ENCODE results near the gene FBH1. TPM values are rescaled to one million over a fixed set of nuclear protein-coding genes. Genes with fewer than 3 reads are reported as not detected.
"Not testable (repeated sequence)": the region's sequence is repeated elsewhere in the genome, so short reads cannot be mapped to it uniquely, and the experiment has no call there.

The FBH1 gene
- total RNA-seq, 1 experiment from 2014 or later = 51.9 TPM

DNA sequence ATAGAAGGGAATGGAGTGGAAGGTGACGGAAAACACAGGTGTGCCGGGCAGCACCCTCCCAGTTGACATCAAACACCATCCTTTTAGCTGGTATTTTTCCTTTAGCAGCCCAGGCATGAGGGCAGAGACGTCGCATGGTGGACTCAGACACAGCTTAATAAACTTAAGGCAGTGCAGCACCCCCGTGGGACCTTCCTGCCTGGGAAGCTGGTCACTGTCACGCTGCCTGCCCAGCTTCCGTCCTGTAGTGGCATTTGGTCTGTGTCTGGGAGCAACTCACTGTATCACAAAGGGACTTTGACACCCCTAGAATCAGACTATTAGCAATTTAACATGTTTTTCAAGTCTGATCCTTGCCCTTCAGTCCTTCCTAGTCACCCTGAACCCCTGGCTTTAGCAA lies 51.5 kb downstream of the FBH1 start:
- no peak for DNase-seq (ENCODE audit: low read depth)

DNA sequence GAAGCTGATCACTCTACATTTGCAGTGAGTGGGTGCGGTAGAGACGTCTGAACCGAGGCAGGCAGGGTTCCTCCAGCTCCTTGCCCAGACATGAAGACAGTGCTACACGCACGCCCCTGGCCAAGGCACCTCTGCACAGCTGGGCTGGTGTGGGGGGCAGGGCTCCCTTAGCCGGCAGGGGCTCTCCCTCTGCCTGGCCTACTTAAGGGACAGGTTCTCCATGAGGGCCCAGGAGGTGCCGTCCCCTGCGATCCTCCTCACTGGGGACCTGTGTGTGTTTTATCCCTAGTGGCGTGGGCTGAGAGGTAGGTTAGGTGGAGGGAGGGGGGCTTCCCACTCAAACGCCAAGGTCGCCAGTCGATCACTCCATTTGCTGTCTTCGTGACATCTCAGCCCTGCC lies 52.0 kb downstream of the FBH1 start:
- DNase-seq (ENCODE audit: low read depth) = no peak

DNA sequence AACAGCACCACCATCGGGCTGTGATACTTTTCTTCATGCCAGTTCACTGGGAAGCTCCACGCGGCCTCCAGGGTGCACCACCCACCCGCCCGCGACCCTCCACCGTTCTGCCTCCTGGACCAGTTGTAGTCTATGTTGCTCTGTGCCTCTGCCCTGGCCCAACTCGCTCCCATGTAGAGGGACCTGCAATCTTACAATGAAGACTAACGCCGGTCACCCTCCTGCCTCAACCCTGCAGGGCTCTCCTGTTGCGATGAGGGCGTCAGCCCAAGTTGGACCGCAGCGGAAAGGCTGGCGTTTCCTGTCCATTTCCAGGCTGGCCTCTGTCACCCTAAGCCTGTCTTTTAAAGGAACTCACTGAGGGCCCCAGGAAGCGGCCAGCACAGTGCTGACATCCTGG lies 52.4 kb downstream of the FBH1 start:
- no peak for DNase-seq (ENCODE audit: low read depth)

DNA sequence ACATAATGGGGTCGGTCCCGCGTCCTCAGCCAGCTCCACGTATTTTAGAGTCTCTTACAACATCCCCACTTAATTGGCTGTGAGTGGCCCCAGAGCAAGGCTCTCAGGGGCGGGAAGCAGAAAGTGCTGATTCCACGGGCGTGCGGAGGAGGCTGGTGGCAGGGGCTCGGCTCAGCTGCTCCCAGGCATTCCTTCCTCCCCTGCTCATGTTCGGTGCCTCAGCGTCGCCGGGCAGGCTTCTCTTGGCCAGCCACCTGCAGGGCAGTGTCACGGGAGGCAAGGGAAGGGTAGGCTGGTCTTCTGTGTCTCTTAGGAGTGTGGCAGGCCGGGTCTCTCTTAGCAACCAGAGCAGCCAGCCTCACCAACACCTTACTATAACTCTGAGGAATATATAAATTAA lies 53.5 kb downstream of the FBH1 start:
- DNase-seq (ENCODE audit: low read depth) = no peak

DNA sequence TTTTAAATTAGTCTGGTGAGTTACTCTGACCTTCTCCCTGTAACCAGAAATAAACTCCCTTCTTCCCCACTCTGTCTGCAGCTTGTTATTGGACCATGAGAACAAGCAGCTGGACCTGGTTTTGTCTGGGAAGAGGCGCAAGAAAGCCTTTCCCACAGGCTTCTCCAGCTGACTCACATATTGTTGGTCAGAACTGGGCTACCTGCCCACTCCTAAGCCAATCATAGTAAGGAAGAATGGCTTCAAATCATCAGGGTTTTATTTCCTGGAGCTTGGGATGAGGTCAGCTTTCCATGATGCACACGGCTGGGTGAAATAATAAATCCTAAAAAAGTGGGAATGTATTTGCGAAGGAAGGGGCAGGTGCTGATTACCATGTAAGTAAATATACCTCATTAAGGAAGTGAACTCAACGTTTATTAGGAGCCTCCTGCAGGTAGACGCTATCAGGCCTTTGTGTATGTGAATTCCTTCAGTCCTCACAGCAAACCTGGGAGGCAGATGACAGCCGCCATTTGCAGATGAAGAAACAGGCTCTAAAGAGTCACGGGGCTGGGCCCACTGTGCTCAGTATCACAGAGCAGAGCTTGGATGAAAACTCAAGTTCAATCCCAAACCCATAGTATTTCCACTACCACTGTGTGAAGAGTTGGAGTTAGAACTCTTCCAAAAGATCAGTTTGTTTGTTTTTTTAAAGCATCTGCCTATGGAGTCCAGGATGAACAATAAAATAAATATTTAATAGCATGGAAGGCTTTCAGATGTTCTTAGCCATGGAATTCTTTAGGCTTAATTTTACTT lies 54.5 kb downstream of the FBH1 start:
- peak; percentile 96 for DNase-seq (ENCODE audit: low read depth)

DNA sequence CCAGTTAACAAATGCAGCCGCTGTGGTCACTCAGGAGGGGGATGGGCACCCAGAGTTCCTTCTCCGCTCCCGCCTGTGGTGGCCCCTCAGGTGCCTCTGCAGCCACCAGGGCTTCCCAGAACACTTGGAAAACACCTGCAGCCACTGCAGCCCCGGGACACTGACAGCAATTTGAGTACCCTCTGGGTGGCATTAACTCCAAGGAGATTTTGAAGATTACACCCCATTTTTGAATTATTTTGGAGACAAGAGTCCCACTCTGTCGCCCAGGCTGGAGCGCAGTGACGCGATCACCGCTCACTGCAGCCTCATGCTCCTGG lies 55.1 kb downstream of the FBH1 start:
- no peak for DNase-seq (ENCODE audit: low read depth)

DNA sequence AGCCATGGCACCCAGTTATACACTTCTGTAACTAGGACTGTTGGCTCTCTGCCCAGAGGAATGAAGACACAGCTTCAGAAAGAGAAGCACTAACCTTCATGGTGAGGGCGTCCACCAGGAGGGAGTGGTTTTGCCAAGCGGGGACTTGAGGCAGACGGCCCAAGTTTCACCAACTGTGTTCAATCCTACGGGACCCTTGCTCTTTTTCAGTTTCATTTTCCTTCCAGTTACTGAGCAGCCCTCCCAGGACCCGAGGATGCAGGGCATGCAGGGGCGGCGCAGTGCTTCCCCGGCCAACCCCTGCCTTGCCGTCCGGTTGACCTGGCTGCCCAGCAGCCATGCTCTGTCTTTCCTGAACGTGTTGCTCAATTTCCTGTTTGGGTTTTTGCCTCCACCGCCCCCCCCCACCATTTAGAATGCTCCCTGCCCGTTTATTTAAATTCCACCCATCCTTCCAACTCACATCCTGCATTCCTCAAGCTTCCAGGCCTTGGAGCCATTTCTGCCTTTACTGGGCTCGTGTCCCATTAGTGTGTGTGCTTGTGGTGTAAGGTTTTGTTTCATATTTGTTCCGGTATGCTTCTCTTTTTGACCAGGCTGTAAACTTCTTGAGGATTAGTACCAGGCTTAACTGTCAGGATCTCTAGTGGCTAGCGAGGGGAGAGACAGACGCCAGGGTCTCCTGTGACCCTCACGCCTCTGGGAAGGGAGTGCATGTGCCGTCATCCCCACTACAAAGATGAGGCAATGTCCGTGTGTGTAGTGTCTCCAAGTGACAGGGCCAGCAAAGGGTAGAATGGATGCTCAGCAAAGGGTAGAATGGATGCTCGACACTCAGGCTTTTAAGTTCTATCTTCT lies 55.7 kb downstream of the FBH1 start:
- DNase-seq (ENCODE audit: low read depth) = peak; percentile 90

DNA sequence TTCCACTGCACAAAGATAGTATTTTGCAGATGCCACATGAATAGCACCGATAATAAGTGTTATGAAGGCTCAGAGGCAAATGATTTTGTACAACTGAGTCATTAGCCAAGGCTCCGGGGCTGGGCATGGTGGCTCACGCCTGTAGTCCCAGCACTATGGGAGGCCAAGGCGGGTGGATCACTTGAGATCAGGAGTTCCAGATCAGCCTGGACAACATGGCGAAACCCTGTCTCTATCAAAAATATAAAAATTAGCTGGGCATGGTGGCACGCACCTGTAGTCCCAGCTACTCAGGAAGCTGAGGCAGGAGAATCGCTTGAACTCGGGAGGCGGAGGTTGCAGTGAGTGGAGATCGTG lies 56.4 kb downstream of the FBH1 start:
- DNase-seq (ENCODE audit: low read depth) = not testable (repeated sequence)

DNA sequence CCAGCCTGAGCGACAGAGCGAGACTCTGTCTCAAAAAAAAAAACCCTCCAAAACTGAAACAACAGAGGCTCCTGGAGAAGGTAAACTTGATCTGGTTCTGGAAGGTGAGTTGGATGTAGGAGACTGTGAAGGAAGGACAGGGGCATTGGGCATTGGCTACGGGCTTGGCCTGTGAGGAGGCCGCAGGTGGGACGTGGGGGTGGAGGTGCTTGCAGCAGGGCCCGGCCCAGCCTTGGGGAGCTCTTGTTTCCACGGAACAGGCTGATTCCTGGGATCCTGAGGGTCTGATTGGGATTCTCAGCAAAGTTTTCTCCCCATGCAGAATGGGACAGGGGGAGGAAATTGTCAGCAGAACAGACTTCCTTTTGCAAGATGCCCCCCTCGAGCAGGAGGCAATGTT lies 56.7 kb downstream of the FBH1 start:
- no peak for DNase-seq (ENCODE audit: low read depth)

DNA sequence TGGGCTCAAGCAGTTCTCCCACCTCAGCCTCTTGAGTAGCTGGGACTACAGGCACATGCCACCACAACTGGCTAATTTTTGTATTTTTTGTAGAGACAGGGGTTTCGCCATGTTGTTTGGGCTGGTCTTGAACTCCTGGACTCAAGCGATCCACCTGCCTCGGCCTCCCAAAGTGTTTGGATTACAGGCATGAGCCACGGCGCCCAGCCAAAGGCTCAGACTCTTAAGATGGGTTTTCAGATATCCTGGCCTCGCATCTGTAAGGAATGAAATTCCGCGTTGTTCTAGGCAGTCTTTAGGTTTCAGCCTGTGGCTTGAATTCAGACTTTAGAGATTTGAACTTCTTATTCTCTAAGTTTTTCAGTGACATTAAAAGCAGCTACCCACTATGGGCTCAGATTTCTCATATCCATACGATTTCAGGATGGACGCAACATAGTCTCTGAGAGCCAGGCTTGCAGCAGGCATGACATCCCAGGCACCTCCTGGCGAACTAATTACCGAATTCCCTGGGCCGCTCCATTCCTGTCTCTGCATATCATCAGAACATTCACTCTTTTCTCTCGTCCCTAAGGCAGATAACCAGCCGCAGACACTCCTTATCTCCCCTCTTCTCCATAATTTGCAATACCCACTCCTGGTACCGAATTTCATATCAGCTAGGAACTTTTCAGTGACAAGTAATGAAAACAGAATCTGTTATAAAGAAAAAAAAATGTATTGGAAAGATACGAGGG lies 57.6 kb downstream of the FBH1 start:
- no peak for DNase-seq (ENCODE audit: low read depth)

DNA sequence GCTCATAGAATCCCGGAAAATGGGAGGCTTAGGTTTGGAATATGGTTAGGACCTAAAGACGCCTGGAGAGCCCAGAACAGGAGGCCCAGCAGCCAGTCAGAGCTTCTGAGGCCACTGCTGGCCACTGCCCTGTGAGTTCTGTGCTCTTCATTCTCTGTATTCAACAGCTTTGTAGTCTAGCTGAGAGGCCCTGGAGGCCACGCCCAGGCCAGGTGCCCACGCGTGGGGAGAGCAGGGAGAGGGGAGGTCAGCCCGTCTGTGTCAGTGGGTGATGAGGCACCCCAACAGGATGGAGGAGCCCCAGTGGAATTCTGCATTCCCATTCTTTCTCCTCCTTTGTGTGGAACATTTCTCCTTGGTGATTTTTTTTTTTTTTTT lies 58.2 kb downstream of the FBH1 start:
- no peak for DNase-seq (ENCODE audit: low read depth)

DNA sequence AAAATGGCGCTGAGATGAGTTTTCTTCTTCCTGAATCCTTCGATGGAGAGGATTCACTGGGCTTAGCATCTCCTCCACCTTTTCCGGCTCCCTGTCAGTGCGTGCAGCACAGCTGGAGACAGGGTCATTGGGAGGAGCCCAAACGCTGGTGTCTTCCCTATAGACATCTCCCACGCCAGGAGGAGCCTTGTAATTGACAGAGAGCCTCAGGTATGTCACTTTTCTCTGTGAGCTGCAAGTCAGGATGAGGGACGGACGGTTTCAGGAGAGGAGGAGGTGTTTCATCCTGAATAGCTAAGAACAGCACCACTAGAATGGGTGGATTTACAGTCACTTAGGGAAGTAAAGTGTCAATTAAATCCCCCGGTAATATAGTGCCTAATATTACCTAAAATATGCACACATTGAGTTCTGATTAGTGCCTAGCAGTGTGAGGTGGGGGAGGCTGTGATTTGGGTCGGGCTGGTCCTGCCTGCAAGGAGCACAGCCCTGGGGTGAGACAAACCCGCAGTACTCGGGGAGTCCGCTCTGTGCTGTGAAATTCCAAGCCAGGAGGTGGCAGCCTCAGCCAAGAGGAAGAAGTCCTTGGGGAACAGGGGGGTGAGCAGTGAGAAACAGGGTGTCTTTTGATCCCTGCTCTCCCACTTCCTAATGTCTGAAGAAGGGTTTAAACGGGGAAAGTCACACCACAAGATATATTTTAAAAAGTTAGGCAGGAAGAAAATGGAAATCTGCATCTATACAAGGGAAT lies 59.1 kb downstream of the FBH1 start:
- DNase-seq (ENCODE audit: low read depth) = peak; percentile 34

DNA sequence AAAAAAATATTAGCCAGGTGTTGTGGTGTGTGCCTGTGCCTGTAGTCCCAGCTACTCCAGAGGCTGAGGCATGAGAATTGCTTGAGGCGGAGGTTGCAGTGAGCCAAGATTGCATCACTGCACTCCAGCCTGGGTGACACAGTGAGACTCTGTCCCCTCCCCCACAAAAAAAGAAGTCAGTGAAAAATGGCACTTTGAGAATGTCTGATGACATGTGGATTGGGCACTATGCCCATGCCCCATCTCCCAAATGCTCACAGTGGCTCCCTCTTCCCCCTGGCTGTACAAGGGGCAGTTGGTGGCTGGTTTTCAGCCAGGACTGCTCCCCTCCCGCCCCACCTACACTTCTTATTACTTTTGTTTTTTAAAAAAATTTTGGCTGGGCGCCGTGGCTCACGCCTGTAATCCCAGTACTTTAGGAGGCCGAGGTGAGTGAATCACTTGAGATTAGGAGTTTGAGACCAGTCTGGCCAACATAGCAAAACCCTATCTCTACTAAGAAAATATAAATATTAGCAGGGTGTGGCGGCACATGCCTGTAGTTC lies 61.2 kb downstream of the FBH1 start:
- DNase-seq (ENCODE audit: low read depth) = peak; percentile 72

DNA sequence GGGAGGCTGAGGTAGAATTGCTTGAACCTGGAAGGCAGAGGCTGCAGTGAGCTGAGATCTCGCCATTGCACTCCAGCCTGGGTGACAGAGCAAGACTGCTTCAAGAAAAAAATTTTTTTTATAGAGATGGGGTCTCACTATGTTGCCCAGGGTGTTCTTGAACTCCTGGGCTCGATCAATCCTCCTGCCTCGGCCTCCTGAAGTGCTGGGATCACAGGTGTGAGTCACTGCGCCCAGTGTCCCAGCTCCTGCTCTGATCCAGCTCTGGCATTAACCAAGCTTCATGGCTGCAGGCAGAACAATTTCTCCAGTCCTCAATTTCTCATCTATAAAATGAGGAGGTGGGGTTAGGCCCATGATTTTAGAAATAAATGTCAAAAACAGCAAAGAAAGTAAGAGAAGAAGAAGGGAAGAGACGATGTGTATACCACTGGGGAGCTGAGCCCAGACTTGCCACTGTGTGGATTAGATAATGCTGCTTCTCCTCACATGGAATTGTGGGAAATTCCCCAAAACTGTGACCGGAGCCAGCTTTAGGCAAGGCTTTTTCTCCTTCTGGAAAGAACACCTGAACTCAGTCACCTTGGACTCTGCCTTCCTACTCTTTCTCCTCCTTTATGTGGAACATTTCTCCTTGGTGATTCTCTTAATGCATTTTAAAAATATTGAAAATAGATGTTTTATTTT lies 61.8 kb downstream of the FBH1 start:
- DNase-seq (ENCODE audit: low read depth) = no peak

DNA sequence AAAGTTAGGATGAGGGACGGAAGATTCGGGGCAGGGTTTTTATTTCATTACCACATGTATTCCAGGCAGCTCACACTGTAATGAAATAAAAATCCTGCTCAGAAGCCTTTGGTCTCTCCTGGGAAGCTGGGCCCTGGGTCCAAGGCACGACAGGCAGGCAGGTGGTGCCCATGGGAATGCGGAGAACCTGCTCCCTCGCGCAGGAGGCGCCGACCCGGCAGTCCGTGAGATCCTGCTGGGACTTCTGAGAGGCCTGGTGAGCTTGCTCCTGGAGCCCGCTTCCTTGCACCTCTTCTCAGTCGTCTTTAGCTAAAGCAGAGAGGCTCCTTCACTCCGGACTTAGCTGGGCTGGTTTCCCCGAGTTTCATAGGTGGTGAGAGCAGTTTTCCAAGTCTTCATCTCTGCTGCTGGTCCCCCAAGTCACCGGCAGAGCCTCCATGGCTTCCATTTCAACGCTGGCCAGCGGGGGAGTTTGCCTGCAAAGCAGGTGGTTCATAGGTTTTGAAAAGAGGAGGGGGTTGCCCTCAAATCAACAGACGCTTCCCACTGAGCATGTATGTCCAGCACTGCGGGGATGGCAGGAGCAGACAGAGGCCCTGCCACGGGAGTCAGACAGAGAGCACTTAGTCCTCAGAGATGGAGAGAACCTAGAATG lies 62.8 kb downstream of the FBH1 start:
- DNase-seq (ENCODE audit: low read depth) = no peak

DNA sequence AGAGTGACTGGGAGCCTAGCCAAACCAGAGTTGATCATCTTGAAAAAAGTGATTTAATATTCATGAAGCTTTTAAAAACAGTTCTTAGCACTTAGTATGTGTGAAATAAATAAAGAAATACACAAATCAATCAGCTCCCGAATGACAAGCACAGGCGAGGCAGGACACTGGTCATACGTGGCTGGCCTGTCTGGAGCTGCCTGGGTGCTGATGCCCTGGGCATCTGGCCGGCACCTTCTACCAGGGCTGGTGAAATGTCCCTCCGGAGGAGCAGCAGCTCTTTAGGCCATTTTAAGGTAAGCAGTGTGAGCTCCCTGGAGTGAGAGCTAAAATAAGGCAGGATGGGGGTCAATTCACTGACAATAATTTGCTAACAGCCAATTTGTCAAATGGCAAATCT lies 63.6 kb downstream of the FBH1 start:
- no peak for DNase-seq (ENCODE audit: low read depth)

DNA sequence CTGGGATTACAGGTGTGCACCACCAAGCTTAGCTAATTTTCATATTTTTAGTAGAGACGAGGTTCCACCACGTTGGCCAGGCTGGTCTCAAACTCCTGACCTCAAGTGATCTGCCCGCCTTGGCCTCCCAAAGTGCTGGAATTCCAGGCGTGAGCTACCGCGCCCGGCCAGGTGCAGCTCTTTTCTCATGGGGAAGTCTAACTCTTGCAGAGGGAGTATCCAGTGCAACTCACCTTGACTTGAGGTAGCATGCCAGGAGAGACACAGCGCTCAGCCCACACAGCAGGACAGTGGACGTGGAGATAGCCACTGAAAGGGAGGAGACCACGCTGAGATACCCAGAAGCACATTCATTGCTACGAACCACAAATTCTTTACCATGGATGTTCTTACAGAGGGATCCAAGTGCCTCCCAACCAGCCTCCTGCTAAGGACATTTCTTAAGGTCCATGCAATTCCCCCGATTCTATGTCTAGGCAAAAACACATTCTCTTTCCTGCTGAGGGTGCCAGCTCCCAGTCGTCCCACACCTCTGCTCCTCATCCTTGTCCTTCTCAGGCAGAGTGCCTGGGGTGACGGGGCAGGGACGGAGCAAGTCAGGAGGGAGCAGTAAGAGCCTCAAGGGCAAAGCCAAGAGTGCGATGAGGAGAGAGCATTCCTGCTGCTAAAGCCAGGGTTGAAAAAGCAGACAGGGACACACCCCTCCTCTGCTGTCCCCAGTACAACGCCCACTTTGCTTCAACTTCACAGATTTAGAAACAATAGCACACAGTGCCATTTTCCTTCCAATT lies 66.3 kb downstream of the FBH1 start:
- DNase-seq (ENCODE audit: low read depth) = no peak

DNA sequence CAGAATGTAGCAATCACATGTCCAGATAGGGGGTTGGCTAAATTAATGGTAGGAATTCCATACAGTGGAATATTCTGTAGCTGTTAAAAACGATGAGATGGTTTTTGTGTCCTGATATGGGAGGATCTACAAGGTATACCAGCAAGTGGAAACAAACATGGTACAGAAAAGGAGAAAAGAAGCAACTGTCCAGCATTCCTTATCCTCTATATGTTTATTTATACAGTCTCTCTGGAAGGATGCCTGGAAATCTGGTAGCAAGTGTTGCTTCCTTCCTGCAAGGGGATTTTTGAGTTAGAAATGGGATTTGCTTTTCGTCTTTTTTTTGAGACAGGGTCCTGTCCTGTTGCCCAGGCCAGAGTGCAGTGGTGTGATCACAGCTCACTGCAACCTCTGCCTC lies 68.0 kb downstream of the FBH1 start:
- DNase-seq (ENCODE audit: low read depth) = no peak

DNA sequence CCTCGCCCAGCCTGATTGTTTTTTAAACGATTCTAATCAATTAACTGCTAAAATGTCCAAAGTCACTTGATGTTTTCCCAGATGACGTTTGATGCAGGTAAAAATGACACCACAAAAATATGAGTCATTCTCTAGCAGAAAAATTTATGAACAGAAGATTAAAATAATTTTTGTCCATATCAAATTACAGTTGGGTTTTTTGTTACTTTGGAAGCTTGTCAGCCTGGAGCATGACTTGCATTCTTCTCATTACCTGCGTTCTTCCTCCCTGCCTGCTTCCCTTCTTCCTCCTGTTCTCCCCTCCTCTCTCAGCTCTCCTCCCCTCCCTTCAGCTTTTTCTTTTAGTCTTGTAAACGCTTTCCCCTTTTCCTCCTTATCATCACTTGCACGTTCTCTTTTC lies 68.6 kb downstream of the FBH1 start:
- DNase-seq (ENCODE audit: low read depth) = no peak

DNA sequence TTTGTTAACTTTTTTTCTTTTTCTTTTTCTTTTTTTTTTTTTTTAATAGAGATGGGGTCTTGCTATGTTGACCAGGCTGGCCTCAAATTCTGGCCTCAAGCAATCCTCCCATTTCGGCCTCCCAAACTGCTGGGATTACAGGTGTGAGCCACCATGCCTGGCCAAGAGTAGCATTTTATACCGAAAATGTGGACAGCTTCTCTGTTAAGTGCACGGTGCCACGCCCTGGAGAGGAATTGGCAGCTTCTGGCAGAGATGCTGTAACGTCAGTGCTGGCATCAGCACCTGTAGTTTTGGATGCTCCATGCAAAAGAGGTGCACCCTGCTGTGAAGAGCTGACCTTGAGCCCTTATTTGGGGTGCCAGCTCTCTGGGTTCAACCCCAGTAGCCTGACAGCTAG lies 69.1 kb downstream of the FBH1 start:
- no peak for DNase-seq (ENCODE audit: low read depth)

Data from M059J (cell line).